PFSK-1 (cell line): Measurements from ENCODE around the gene EHF.

ENCODE experiments used
- SIN3A ChIP-seq: IDR thresholded peaks from 2 replicates; pipeline ENCODE4 v1.6.1; 2012; ENCODE audit warnings: mild to moderate bottlenecking, low read length, moderate library complexity, borderline replicate concordance; ENCODE audit not compliant: insufficient read depth
- TF ChIP-seq, protein P1 (sequence below), 2 experiments: IDR thresholded peaks; 2 replicates each; pipeline versions ENCODE4 v1.6.1 to v1.8.0; 2011 to 2012; ENCODE audit warnings: low read depth in 2 of 2, low read length in 2 of 2, control low read depth in 1 of 2, inconsistent platforms in 1 of 2, mild to moderate bottlenecking in 1 of 2, moderate library complexity in 1 of 2; ENCODE audit not compliant: insufficient read depth in 1 of 2

DNA sequence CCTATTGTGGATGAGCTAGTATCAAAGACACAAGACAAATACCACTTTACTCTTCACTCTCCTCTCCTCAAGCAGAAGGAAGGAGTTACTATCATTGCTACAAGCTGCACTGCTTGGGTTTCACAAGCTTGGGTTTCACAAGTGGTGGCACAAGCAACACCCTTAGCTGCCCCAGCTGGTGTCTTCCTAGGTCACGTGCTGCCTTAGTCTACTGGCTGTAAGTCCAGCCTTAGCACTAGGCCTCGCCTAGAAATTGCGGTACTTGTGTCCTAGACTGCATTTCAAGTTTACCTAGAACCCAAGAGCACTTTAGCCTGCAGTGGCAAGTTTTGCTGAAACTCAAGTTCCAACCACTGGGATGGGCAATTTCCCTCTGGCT is 86.6 kb downstream of the EHF start:
- no peak for TF ChIP-seq SIN3A
- TF ChIP-seq, protein P1, sequence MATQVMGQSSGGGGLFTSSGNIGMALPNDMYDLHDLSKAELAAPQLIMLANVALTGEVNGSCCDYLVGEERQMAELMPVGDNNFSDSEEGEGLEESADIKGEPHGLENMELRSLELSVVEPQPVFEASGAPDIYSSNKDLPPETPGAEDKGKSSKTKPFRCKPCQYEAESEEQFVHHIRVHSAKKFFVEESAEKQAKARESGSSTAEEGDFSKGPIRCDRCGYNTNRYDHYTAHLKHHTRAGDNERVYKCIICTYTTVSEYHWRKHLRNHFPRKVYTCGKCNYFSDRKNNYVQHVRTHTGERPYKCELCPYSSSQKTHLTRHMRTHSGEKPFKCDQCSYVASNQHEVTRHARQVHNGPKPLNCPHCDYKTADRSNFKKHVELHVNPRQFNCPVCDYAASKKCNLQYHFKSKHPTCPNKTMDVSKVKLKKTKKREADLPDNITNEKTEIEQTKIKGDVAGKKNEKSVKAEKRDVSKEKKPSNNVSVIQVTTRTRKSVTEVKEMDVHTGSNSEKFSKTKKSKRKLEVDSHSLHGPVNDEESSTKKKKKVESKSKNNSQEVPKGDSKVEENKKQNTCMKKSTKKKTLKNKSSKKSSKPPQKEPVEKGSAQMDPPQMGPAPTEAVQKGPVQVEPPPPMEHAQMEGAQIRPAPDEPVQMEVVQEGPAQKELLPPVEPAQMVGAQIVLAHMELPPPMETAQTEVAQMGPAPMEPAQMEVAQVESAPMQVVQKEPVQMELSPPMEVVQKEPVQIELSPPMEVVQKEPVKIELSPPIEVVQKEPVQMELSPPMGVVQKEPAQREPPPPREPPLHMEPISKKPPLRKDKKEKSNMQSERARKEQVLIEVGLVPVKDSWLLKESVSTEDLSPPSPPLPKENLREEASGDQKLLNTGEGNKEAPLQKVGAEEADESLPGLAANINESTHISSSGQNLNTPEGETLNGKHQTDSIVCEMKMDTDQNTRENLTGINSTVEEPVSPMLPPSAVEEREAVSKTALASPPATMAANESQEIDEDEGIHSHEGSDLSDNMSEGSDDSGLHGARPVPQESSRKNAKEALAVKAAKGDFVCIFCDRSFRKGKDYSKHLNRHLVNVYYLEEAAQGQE (IDR thresholded peaks at IDR 0.05; ENCODE audit: insufficient read depth in 1 of 2, low read depth in 2 of 2, low read length in 2 of 2) = no peak
